ENCODE data around the gene SNX25.
"Not testable (repeated sequence)": the region's sequence is repeated elsewhere in the genome, so short reads cannot be mapped to it uniquely, and the experiment has no call there.

The SNX25 gene

DNA sequence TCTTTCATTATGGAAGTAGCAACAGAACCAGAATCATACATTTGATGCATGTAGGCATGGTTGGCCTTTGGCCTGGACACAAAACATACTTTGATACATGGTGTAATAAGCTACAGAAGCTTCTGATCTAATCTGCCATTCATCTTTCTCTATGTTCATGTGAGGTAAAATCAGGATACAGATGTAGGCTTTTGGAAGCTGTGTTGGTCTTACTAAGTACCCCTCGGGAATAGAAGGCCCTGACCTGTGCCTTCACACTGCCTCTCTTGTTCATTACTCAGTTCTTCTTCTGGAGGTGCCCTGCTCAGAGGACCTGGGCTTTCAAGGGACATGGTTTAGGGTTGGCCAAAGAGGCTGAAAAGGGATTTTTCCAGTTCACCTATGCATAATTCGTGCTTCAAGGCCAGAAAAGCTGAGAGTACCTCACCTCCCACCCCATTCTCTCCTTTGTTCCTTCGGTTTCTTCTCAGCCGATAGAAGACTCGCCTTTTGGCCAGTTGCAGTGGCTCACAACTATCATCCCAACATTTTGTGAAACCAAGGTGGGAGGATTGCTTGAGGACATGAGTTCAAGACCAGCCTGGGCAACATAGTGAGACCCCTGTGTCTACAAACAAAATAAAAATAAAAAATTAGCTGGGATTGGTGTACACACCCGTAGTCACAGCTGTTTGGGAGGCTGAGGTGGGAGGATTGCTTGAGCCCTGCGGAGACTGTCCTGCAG, 25.9 kb downstream of the SNX25 start:
- no peak for DNase-seq (ENCODE audit: low spot score)

DNA sequence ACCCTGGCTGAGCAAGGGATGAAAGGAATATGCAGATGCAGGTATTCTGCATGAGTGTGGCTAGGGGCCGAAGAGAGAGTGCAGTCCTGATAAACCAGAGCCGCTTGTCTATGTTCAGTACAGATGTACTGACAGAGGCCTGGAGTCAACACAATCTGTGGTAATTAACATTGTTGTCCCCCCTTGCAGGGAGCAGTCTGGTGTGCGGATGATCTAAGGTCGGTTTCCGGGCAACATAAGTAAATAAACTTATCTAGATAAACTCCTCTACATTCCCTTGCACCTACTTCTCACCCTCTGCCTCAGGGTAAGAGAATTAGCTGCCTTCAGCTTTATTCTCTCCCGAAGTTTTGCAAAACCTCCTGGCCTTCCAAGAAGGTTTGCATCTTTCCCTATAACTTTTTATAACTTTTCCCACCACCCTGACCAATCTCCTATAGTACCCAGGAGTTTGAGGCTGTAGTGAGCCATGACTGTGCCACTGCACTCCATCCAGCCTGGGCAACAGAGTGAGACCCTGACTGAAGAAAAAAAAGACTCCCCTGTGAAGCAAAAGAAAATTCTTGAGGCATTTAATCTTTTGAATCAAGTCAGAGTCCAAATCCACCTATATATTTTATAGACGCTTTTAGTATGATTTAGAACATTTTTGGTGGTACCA, 26.6 kb downstream of the SNX25 start:
- DNase-seq (ENCODE audit: low spot score), result no peak

GRCh38 chr4:185237175-185237574, 27.8 kb downstream of the SNX25 start:
- no peak for DNase-seq (ENCODE audit: low spot score)

- DNase-seq (ENCODE audit: low spot score), result peak; percentile 85
These were observed 28.9 kb downstream of the SNX25 start for GRCh38 chr4:185238215-185238681.

DNA sequence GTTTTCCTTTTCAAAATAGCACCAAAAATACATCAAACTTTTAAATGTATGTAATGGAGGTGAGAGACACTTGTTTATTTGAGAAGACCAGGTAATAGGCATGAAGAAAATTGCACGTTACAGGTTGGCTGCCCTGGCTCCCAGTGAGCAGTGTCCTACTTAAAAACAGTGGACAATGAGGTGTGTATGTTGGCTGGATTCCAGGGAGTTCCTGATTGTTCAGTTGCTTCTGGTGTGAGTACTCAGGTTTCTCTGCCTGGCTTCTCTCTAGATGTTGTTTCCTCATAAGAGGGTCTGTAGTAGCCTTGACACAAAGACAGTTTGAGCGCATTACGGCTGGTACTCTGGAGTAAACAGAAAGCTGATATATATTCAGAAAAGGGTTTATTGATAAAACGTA, 29.4 kb downstream of the SNX25 start:
- DNase-seq (ENCODE audit: low spot score), result no peak

- not testable (repeated sequence) for DNase-seq (ENCODE audit: low spot score)
These were observed 31.1 kb downstream of the SNX25 start for GRCh38 chr4:185240486-185240885.

GRCh38 chr4:185242749-185243533, 33.5 kb downstream of the SNX25 start:
- DNase-seq (ENCODE audit: low spot score), result no peak

GRCh38 chr4:185243879-185244278, 34.5 kb downstream of the SNX25 start:
- no peak for DNase-seq (ENCODE audit: low spot score)

- peak; percentile 12 for DNase-seq (ENCODE audit: low spot score)
These were observed 35.4 kb downstream of the SNX25 start for GRCh38 chr4:185244763-185245162.

DNA sequence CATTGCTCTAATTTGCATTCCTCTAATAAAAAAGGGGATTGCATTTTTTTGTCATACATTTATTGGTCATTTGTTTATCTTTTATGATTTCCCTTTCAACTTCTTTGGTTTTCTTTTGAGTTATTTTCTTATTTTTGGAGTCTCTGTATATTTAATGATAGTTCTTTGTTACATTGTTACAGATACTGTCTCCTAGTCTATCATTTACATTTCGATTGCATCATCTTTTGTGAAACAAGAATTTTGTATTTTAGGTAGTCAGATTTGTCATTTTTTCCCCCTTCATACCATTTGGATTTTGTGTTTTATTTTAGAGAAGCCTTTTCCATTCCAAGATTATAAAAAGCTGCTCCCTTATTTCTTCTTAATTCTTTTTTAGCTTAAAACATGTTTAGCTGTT, 37.1 kb downstream of the SNX25 start:
- no peak for DNase-seq (ENCODE audit: low spot score)

DNA sequence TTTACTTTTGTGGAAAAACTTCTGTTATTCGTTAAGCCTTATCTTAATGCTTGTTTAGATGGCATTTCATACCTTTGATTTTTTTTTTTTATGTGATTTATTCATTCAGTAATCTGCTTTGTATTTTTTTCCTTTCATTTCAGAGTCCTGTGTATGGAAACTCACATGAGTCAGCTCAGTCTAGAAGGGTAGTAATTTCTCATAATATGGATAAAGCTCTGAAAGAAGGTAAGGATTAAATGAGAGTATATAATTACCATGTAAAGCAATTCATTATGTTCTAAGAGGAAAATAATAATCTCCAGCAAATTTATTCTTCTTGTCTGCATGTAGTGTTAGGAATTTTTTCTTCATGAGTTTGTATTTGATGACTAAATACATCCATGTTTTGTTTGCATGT, 37.8 kb downstream of the SNX25 start:
- no peak for DNase-seq (ENCODE audit: low spot score)

GRCh38 chr4:185248393-185249039, 39.1 kb downstream of the SNX25 start:
- no peak for DNase-seq (ENCODE audit: low spot score)

GRCh38 chr4:185249105-185249504, 39.7 kb downstream of the SNX25 start:
- DNase-seq (ENCODE audit: low spot score), result no peak

DNA sequence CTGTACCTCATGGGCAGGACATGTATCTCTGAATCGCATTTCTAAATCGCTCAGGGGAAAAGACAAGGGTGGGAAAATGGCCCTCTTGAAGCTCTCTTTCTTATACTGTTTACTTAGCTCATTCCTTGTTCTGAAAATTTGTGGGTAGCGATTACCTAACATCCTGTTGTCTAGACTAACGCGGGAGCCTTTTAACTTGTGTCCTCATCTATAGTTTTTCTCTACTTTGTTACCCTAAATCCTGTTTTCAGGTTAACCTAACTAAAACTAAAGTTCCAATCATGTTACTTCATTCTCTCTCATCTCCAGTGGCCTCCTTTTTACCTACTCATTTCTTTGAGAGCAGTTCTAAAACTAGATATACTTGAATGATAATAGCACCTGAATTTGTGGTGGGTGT, 45.0 kb downstream of the SNX25 start:
- DNase-seq (ENCODE audit: low spot score), result no peak

GRCh38 chr4:185255868-185256267, 46.5 kb downstream of the SNX25 start:
- no peak for DNase-seq (ENCODE audit: low spot score)

DNA sequence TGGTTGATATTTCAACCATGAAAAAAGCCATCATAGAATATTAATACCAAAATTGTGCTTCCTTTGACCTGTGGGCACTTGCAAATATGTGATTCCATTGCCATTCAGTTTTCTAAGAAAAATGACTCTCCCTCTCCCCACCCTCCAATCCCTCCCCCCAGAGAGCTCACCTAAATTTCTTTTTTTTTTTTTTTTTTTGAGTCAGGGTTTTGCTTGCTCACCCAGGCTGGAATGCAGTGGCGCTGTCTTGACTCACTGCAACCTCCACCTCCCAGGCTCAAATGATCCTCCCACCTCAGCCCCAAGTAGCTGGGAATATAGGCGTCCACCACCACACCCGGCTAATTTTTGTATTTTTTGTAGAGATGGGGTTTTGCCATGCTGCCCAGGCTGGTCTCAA, 47.0 kb downstream of the SNX25 start:
- peak; percentile 9 for DNase-seq (ENCODE audit: low spot score)

- DNase-seq (ENCODE audit: low spot score), result no peak
These were observed 47.7 kb downstream of the SNX25 start for GRCh38 chr4:185257086-185257485.

- DNase-seq (ENCODE audit: low spot score), result no peak
These were observed 48.3 kb downstream of the SNX25 start for GRCh38 chr4:185257694-185258093.

DNA sequence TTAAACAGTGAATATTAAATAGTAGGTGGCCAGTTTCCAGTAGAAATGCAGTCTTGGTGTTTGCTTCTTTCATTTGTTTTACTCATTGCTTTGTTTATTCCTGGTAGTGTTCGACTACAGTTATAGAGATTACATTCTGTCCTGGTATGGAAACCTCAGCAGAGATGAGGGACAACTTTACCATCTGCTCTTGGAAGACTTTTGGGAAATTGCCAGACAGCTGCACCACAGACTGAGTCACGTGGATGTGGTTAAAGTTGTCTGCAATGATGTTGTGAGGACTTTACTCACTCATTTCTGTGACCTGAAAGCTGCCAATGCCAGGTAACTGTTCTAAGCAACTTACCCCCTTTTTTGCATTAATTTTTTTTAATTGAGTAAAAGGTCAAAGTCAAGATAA, 49.3 kb downstream of the SNX25 start:
- peak; percentile 58 for DNase-seq (ENCODE audit: low spot score)

- DNase-seq (ENCODE audit: low spot score), result no peak
These were observed 50.3 kb downstream of the SNX25 start for GRCh38 chr4:185259719-185260118.

GRCh38 chr4:185261946-185262345, 52.5 kb downstream of the SNX25 start:
- no peak for DNase-seq (ENCODE audit: low spot score)

- DNase-seq (ENCODE audit: low spot score), result no peak
These were observed 54.0 kb downstream of the SNX25 start for GRCh38 chr4:185263419-185263818.
